Suppressor macrophage treated with lipopolysaccharide for 1 hour (primary cell): ENCODE measurements around the gene ACSS3.

Experiments used
- DNase-seq, 3 donors: peaks; one replicate each; pipeline ENCODE4 v3.0.0-alpha.2; 2020 to 2022

ACSS3 gene

GRCh38 chr12:81297601-81298000 is 219.7 kb downstream of the ACSS3 start:
- DNase-seq = peak in 1 of 3 donors; percentile 14

GRCh38 chr12:81300454-81300853 is 222.6 kb downstream of the ACSS3 start:
- peak in 1 of 3 donors; percentile 10 for DNase-seq

- DNase-seq = no peak
Observed at GRCh38 chr12:81303935-81304334, 226.1 kb downstream of the ACSS3 start.
